ENCODE measurements around the gene KDELR1. TPM values are rescaled to one million over a fixed set of nuclear protein-coding genes. Genes with fewer than 3 reads are reported as not detected.
A peak's percentile ranks its signal among the peaks of the same experiment; 100 is the strongest.

KDELR1 gene
- total and polyA plus RNA-seq, 2 of the 13 experiments (the other 11 are each of a cell fraction or from before 2014, with no cell fraction given): 134 to 185 TPM

- TF ChIP-seq, protein P1, sequence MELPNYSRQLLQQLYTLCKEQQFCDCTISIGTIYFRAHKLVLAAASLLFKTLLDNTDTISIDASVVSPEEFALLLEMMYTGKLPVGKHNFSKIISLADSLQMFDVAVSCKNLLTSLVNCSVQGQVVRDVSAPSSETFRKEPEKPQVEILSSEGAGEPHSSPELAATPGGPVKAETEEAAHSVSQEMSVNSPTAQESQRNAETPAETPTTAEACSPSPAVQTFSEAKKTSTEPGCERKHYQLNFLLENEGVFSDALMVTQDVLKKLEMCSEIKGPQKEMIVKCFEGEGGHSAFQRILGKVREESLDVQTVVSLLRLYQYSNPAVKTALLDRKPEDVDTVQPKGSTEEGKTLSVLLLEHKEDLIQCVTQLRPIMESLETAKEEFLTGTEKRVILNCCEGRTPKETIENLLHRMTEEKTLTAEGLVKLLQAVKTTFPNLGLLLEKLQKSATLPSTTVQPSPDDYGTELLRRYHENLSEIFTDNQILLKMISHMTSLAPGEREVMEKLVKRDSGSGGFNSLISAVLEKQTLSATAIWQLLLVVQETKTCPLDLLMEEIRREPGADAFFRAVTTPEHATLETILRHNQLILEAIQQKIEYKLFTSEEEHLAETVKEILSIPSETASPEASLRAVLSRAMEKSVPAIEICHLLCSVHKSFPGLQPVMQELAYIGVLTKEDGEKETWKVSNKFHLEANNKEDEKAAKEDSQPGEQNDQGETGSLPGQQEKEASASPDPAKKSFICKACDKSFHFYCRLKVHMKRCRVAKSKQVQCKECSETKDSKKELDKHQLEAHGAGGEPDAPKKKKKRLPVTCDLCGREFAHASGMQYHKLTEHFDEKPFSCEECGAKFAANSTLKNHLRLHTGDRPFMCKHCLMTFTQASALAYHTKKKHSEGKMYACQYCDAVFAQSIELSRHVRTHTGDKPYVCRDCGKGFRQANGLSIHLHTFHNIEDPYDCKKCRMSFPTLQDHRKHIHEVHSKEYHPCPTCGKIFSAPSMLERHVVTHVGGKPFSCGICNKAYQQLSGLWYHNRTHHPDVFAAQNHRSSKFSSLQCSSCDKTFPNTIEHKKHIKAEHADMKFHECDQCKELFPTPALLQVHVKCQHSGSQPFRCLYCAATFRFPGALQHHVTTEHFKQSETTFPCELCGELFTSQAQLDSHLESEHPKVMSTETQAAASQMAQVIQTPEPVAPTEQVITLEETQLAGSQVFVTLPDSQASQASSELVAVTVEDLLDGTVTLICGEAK (IDR thresholded peaks at IDR 0.05): no peak
- TF ChIP-seq, protein P1 (CRISPR knock-in tag; IDR thresholded peaks at IDR 0.05): peak; percentile 93
- TF ChIP-seq ZNF597 (CRISPR knock-in tag; IDR thresholded peaks at IDR 0.05) (no peak), MXD4 (CRISPR knock-in tag; IDR thresholded peaks at IDR 0.05) (no peak), ZNF335 (CRISPR knock-in tag; IDR thresholded peaks at IDR 0.05) (peak; percentile 90), MBNL3 (CRISPR knock-in tag; conservative IDR thresholded peaks at IDR 0.05) (no peak), NBN (conservative IDR thresholded peaks at IDR 0.05) (no peak), NCOA2 (CRISPR knock-in tag; IDR thresholded peaks at IDR 0.05) (no peak), ZNF543 (CRISPR knock-in tag; IDR thresholded peaks at IDR 0.05) (no peak), STAT5B (CRISPR knock-in tag; IDR thresholded peaks at IDR 0.05) (no peak), ZNF460 (CRISPR knock-in tag; IDR thresholded peaks at IDR 0.05; ENCODE audit: borderline replicate concordance) (no peak), ZNF567 (CRISPR knock-in tag; IDR thresholded peaks at IDR 0.05; ENCODE audit: borderline replicate concordance) (no peak), ZNF317 (CRISPR knock-in tag; IDR thresholded peaks at IDR 0.05) (no peak)
- TF ChIP-seq, protein P2, sequence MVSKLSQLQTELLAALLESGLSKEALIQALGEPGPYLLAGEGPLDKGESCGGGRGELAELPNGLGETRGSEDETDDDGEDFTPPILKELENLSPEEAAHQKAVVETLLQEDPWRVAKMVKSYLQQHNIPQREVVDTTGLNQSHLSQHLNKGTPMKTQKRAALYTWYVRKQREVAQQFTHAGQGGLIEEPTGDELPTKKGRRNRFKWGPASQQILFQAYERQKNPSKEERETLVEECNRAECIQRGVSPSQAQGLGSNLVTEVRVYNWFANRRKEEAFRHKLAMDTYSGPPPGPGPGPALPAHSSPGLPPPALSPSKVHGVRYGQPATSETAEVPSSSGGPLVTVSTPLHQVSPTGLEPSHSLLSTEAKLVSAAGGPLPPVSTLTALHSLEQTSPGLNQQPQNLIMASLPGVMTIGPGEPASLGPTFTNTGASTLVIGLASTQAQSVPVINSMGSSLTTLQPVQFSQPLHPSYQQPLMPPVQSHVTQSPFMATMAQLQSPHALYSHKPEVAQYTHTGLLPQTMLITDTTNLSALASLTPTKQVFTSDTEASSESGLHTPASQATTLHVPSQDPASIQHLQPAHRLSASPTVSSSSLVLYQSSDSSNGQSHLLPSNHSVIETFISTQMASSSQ (IDR thresholded peaks at IDR 0.05; ENCODE audit: low read depth): no peak
- TF ChIP-seq, protein P2 (CRISPR knock-in tag; IDR thresholded peaks at IDR 0.05; ENCODE audit: borderline replicate concordance): no peak
Measured at GRCh38 chr19:48400018-48400742, 8.8 kb upstream of the KDELR1 start (continued).

All from HepG2 (cell line).